ENCODE measurements around the gene PRKAR1B.
"Not testable (repeated sequence)": the region's sequence is repeated elsewhere in the genome, so short reads cannot be mapped to it uniquely, and the experiment has no call there.

The PRKAR1B gene

GRCh38 chr7:618539-619367 is 108.3 kb downstream of the PRKAR1B start:
- no peak for DNase-seq

GRCh38 chr7:617614-618538 is 109.2 kb downstream of the PRKAR1B start:
- no peak for DNase-seq

GRCh38 chr7:613442-614140 is 113.5 kb downstream of the PRKAR1B start:
- DNase-seq = no peak

GRCh38 chr7:611837-612236 is 115.2 kb downstream of the PRKAR1B start:
- not testable (repeated sequence) for DNase-seq

GRCh38 chr7:611281-611810 is 115.7 kb downstream of the PRKAR1B start:
- DNase-seq = no peak

GRCh38 chr7:610531-611280 is 116.4 kb downstream of the PRKAR1B start:
- DNase-seq = no peak

- no peak for DNase-seq
Measured at GRCh38 chr7:610141-610530, 116.9 kb downstream of the PRKAR1B start.

GRCh38 chr7:609365-609764 is 117.7 kb downstream of the PRKAR1B start:
- DNase-seq = no peak

- DNase-seq = no peak
Measured at GRCh38 chr7:608954-609353, 118.1 kb downstream of the PRKAR1B start.

- no peak for DNase-seq
Measured at GRCh38 chr7:608361-608760, 118.7 kb downstream of the PRKAR1B start.

- DNase-seq = no peak
Measured at GRCh38 chr7:607938-608337, 119.1 kb downstream of the PRKAR1B start.

GRCh38 chr7:605661-606450 is 121.2 kb downstream of the PRKAR1B start:
- no peak for DNase-seq

GRCh38 chr7:604884-605531 is 122.1 kb downstream of the PRKAR1B start:
- no peak for DNase-seq

GRCh38 chr7:604001-604883 is 122.8 kb downstream of the PRKAR1B start:
- no peak for DNase-seq

GRCh38 chr7:603152-603951 is 123.7 kb downstream of the PRKAR1B start:
- DNase-seq = no peak

- DNase-seq = no peak
Measured at GRCh38 chr7:602341-603141, 124.5 kb downstream of the PRKAR1B start.

- no peak for DNase-seq
Measured at GRCh38 chr7:601595-602340, 125.3 kb downstream of the PRKAR1B start.
